ENCODE data around the gene C2orf76. TPM values are rescaled to one million over a fixed set of nuclear protein-coding genes. Genes with fewer than 3 reads are reported as not detected.
A peak's percentile ranks its signal among the peaks of the same experiment; 100 is the strongest.

The C2orf76 gene
- total RNA-seq, 1 donor from 2014 or later: 17.4 TPM

- DNase-seq: no peak
These were observed 28.9 kb downstream of the C2orf76 start for GRCh38 chr2:119337749-119338148.

- DNase-seq: no peak
These were observed 32.8 kb downstream of the C2orf76 start for GRCh38 chr2:119333833-119334232.

- no peak for DNase-seq
These were observed 33.3 kb downstream of the C2orf76 start for GRCh38 chr2:119333360-119333759.

GRCh38 chr2:119332953-119333352, 33.7 kb downstream of the C2orf76 start:
- DNase-seq: no peak

GRCh38 chr2:119327431-119327830, 39.2 kb downstream of the C2orf76 start:
- no peak for DNase-seq

- DNase-seq: no peak
These were observed 39.7 kb downstream of the C2orf76 start for GRCh38 chr2:119326938-119327337.

- DNase-seq: no peak
These were observed 41.9 kb downstream of the C2orf76 start for GRCh38 chr2:119324685-119325270.

GRCh38 chr2:119323459-119323858, 43.2 kb downstream of the C2orf76 start:
- DNase-seq: no peak

- DNase-seq: no peak
These were observed 47.0 kb downstream of the C2orf76 start for GRCh38 chr2:119319593-119319992.

GRCh38 chr2:119317554-119317953, 49.1 kb downstream of the C2orf76 start:
- DNase-seq: no peak

- DNase-seq: no peak
These were observed 50.6 kb downstream of the C2orf76 start for GRCh38 chr2:119316066-119316465.

GRCh38 chr2:119315241-119315925, 51.3 kb downstream of the C2orf76 start:
- peak; percentile 46 for DNase-seq

- no peak for DNase-seq
These were observed 54.8 kb downstream of the C2orf76 start for GRCh38 chr2:119311831-119312230.

GRCh38 chr2:119311371-119311770, 55.3 kb downstream of the C2orf76 start:
- DNase-seq: no peak

GRCh38 chr2:119308793-119309330, 57.8 kb downstream of the C2orf76 start:
- no peak for DNase-seq

GRCh38 chr2:119307419-119308140, 59.1 kb downstream of the C2orf76 start:
- DNase-seq: no peak

- DNase-seq: no peak
These were observed 60.4 kb downstream of the C2orf76 start for GRCh38 chr2:119306196-119306590.

- DNase-seq: no peak
These were observed 61.0 kb downstream of the C2orf76 start for GRCh38 chr2:119305497-119306195.

- DNase-seq: no peak
These were observed 61.8 kb downstream of the C2orf76 start for GRCh38 chr2:119304847-119305246.

GRCh38 chr2:119301413-119301812, 65.2 kb downstream of the C2orf76 start:
- DNase-seq: no peak

GRCh38 chr2:119295688-119296375, 70.8 kb downstream of the C2orf76 start:
- no peak for DNase-seq

- DNase-seq: no peak
These were observed 72.0 kb downstream of the C2orf76 start for GRCh38 chr2:119294671-119295070.

All from skin of body (tissue), 2 donors.